A673 (cell line): ENCODE results near the gene NDST1.

Experiments used
- CTCF ChIP-seq: fragments of 300-800, 200-600 bp; sonication (generic); conservative IDR thresholded peaks from 2 replicates; pipeline ENCODE4 v1.5.1; 2017; ENCODE audit warnings: low read depth, mild to moderate bottlenecking, antibody characterized with exemption, low read length, moderate library complexity, mixed read lengths
- EZH2 ChIP-seq: fragments of 200-600 bp; sonication (generic); IDR thresholded peaks from 2 replicates; pipeline ENCODE4 v1.6.1; 2017; ENCODE audit warnings: borderline replicate concordance, low read depth, mild to moderate bottlenecking, mixed read lengths, antibody characterized with exemption, low read length; ENCODE audit not compliant: poor library complexity, severe bottlenecking

GRCh38 chr5:150505041-150505511 lies 2.9 kb upstream of the NDST1 start:
- no peak for TF ChIP-seq CTCF
- no peak for TF ChIP-seq EZH2
